Measurements from ENCODE around the gene CPT1A.

CPT1A gene

DNA sequence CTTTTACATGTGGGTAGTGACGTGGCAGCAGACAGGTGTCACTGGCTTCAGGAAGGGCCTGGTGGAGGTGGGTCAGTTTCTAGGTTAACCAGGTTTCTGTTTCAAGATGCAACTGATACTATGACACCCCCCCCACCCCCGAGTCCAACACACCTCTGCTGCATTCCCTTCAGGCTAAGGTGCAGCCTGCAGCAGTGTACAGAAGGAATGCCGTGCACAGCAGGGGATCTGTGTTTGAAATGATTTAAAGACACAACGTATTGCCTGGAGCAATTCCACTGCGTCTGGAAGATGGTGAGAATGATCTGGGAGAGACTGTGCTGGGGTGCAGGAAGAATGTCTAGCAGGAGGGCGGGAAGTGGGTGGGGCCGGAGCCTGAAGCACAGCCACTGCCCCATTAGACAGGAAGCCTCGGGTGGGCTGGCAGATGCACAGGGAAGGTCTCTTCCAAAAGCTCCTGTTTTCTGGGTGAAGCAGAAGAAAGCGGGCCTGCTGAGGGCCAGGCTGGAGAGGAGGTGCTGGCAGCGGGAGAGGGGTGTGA, 78.5 kb downstream of the CPT1A start:
- Histone ChIP-seq H3K27me3 (ENCODE audit: insufficient read depth, low read length) (no peaks in the 10 kb centered on the region), H3K79me2 (ENCODE audit: insufficient read depth, low read length) (no peaks in the 10 kb centered on the region), H3K9me3 (ENCODE audit: low read length) (no peaks in the 10 kb centered on the region), H3K9ac (ENCODE audit: low read length) (no peak overlapping the region), H3K36me3 (ENCODE audit: insufficient read depth, low read length) (peaks cover 3% of the 10 kb centered on the region; the same call in 1 of the 2 replicates), H3F3A (ENCODE audit: insufficient read depth, low read length) (no peaks in the 10 kb centered on the region), H3K9me2 (ENCODE audit: low read depth, low read length) (no peaks in the 10 kb centered on the region), H3K27ac (ENCODE audit: low read depth, low read length, poor library complexity, severe bottlenecking) (no peak overlapping the region), H3K4me2 (ENCODE audit: low read length) (no peak overlapping the region), H3K4me3 (ENCODE audit: low read depth, low read length, poor library complexity, severe bottlenecking) (no peak overlapping the region), H4K20me1 (ENCODE audit: insufficient read depth, low read length) (no peaks in the 10 kb centered on the region), H3K4me1 (ENCODE audit: insufficient read depth, low read length, severe bottlenecking) (no peaks in the 10 kb centered on the region), H2AFZ (ENCODE audit: low read length) (no peak overlapping the region)
- no peak for TF ChIP-seq EZH2 (IDR thresholded peaks at IDR 0.05; ENCODE audit: borderline replicate concordance, low read length)
- TF ChIP-seq, protein P1, sequence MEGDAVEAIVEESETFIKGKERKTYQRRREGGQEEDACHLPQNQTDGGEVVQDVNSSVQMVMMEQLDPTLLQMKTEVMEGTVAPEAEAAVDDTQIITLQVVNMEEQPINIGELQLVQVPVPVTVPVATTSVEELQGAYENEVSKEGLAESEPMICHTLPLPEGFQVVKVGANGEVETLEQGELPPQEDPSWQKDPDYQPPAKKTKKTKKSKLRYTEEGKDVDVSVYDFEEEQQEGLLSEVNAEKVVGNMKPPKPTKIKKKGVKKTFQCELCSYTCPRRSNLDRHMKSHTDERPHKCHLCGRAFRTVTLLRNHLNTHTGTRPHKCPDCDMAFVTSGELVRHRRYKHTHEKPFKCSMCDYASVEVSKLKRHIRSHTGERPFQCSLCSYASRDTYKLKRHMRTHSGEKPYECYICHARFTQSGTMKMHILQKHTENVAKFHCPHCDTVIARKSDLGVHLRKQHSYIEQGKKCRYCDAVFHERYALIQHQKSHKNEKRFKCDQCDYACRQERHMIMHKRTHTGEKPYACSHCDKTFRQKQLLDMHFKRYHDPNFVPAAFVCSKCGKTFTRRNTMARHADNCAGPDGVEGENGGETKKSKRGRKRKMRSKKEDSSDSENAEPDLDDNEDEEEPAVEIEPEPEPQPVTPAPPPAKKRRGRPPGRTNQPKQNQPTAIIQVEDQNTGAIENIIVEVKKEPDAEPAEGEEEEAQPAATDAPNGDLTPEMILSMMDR (IDR thresholded peaks at IDR 0.05; ENCODE audit: low read length): no peak

DNA sequence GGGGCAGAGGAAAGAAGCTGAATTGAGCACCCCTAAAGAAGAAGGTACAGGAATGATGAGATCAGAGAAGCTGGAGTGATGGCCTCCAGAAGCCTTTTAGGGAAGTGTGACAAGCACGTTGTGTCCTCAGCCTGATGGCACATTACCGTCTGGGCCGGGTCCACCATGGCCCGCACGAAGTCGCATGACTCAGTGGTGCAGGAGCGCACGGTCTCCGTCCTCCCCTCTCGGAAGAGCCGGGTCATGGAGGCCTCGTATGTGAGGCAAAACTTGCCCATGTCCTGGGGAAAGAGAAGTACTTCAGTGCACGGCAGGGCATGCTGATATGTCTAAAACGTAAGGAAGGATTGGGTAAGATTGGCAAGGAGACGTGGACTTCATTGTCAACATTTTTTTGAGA, 79.2 kb downstream of the CPT1A start:
- H3K27me3 ChIP-seq (ENCODE audit: insufficient read depth, low read length): no peaks in the 10 kb centered on the region
- H3K4me2 ChIP-seq (ENCODE audit: low read length): no peak overlapping the region
- no peaks in the 10 kb centered on the region for H3F3A ChIP-seq (ENCODE audit: insufficient read depth, low read length)
- no peaks in the 10 kb centered on the region for H3K4me1 ChIP-seq (ENCODE audit: insufficient read depth, low read length, severe bottlenecking)
- no peak overlapping the region for H2AFZ ChIP-seq (ENCODE audit: low read length)
- H4K20me1 ChIP-seq (ENCODE audit: insufficient read depth, low read length): no peaks in the 10 kb centered on the region
- H3K4me3 ChIP-seq (ENCODE audit: low read depth, low read length, poor library complexity, severe bottlenecking): no peak overlapping the region
- no peak for TF ChIP-seq EZH2 (IDR thresholded peaks at IDR 0.05; ENCODE audit: borderline replicate concordance, low read length)
- TF ChIP-seq, protein P1 (IDR thresholded peaks at IDR 0.05; ENCODE audit: low read length): no peak
- H3K9ac ChIP-seq (ENCODE audit: low read length): no peak overlapping the region
- no peaks in the 10 kb centered on the region for H3K9me2 ChIP-seq (ENCODE audit: low read depth, low read length)
- H3K36me3 ChIP-seq (ENCODE audit: insufficient read depth, low read length): peaks cover 4% of the 10 kb centered on the region; the same call in 1 of the 2 replicates
- no peak overlapping the region for H3K27ac ChIP-seq (ENCODE audit: low read depth, low read length, poor library complexity, severe bottlenecking)
- H3K9me3 ChIP-seq (ENCODE audit: low read length): no peaks in the 10 kb centered on the region
- no peaks in the 10 kb centered on the region for H3K79me2 ChIP-seq (ENCODE audit: insufficient read depth, low read length)

DNA sequence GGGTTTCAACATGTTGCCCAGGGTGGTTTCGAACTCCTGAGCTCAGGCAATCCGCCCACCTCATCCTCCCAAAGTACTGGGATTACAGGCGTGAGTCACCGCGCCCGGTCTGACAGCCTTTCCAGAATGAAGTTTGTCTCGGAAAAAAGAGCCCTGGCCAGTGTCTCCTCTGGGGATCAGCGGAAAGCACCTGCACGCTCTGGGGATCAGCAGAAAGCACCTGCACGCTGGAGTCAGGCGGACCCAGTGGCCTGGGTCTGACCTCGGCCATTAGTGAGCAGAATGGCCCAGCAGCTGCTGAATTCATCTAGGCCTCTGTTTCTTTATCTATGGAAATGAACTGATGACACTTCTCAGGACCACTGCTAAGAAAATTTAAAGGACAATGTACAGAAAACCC, 79.9 kb downstream of the CPT1A start:
- Histone ChIP-seq H4K20me1 (ENCODE audit: insufficient read depth, low read length) (no peaks in the 10 kb centered on the region), H3K27ac (ENCODE audit: low read depth, low read length, poor library complexity, severe bottlenecking) (no peak overlapping the region)

More for the DNA sequence above, 79.9 kb downstream of the CPT1A start:
- TF ChIP-seq EZH2 (IDR thresholded peaks at IDR 0.05; ENCODE audit: borderline replicate concordance, low read length): no peak
- TF ChIP-seq, protein P1 (IDR thresholded peaks at IDR 0.05; ENCODE audit: low read length): no peak
- no peaks in the 10 kb centered on the region for H3K79me2 ChIP-seq (ENCODE audit: insufficient read depth, low read length)
- H3K36me3 ChIP-seq (ENCODE audit: insufficient read depth, low read length): peaks cover 4% of the 10 kb centered on the region; the same call in 1 of the 2 replicates
- H3K9me3 ChIP-seq (ENCODE audit: low read length): no peaks in the 10 kb centered on the region
- H3K9me2 ChIP-seq (ENCODE audit: low read depth, low read length): no peaks in the 10 kb centered on the region
- no peak overlapping the region for H3K4me2 ChIP-seq (ENCODE audit: low read length)
- H3K4me3 ChIP-seq (ENCODE audit: low read depth, low read length, poor library complexity, severe bottlenecking): no peak overlapping the region
- no peak overlapping the region for H2AFZ ChIP-seq (ENCODE audit: low read length)
- H3K27me3 ChIP-seq (ENCODE audit: insufficient read depth, low read length): no peaks in the 10 kb centered on the region
- H3K9ac ChIP-seq (ENCODE audit: low read length): no peak overlapping the region
- H3K4me1 ChIP-seq (ENCODE audit: insufficient read depth, low read length, severe bottlenecking): no peaks in the 10 kb centered on the region
- H3F3A ChIP-seq (ENCODE audit: insufficient read depth, low read length): no peaks in the 10 kb centered on the region
